HEK293 (cell line): ENCODE measurements around the gene NDUFA9.

Source experiments
- CTCF ChIA-PET: fragments of 350-600 bp; formaldehyde crosslinking; extraction: SDS; loops from one replicate; lab custom pipeline; 2021; ENCODE audit warnings: antibody characterized with exemption; lab: Yijun Ruan, JAX
- POLR2A ChIA-PET: fragments of 300-600 bp; formaldehyde crosslinking; extraction: SDS; loops from one replicate; lab custom pipeline; 2020; ENCODE audit warnings: antibody characterized with exemption, inconsistent platforms; lab: Yijun Ruan, JAX
- H3K27ac ChIP-seq: fragments of 200-500 bp; sonication (Bioruptor generic); 2 replicates; pipeline ENCODE4 v1.5.1; 2014; ENCODE audit warnings: low read depth, low read length, control low read depth, inconsistent platforms; ENCODE audit errors: extremely low read depth
- H3K36me3 ChIP-seq, 2 experiments: fragments of 200-500 bp in 1 of 2; sonication (Bioruptor generic) in 1 of 2; 1 replicate in 1 of 2; 2 replicates in 1 of 2; pipeline ENCODE4 v1.5.1; 2014 to 2017; ENCODE audit warnings: inconsistent platforms in 2 of 2, low read length in 2 of 2; ENCODE audit not compliant: control insufficient read depth in 2 of 2, insufficient read depth in 1 of 2
- H3K4me1 ChIP-seq: fragments of 200-500 bp; sonication (Bioruptor generic); 2 replicates; pipeline ENCODE4 v1.5.1; 2014; ENCODE audit warnings: mild to moderate bottlenecking, low read length, inconsistent platforms; ENCODE audit not compliant: control insufficient read depth, insufficient read depth
- H3K4me3 ChIP-seq: 2 replicates; pipeline ENCODE4 v1.5.1; 2011; ENCODE audit warnings: low read depth, mild to moderate bottlenecking, control low read depth, low read length, moderate library complexity
- H3K9me3 ChIP-seq: fragments of 200-500 bp; sonication (Bioruptor generic); 2 replicates; pipeline ENCODE4 v1.5.1; 2014; ENCODE audit warnings: low read depth, low read length, inconsistent platforms; ENCODE audit not compliant: control insufficient read depth, insufficient read depth
- GFI1B ChIP-seq: fragments of 450-650 bp; formaldehyde crosslinking; IDR thresholded peaks from 2 replicates; pipeline ENCODE4 v1.5.1; 2016; ENCODE audit warnings: missing biosample characterization, missing genetic modification characterization
- GLIS2 ChIP-seq: fragments of 450-650 bp; formaldehyde crosslinking; IDR thresholded peaks from 2 replicates; pipeline ENCODE4 v1.5.1; 2016; ENCODE audit warnings: missing biosample characterization, missing genetic modification characterization
- IKZF3 ChIP-seq: fragments of 450-650 bp; IDR thresholded peaks from 2 replicates; pipeline ENCODE4 v1.5.0; 2018; ENCODE audit warnings: missing biosample characterization, mild to moderate bottlenecking, missing genetic modification characterization, moderate library complexity
- KLF8 ChIP-seq: fragments of 450-650 bp; formaldehyde crosslinking; IDR thresholded peaks from 2 replicates; pipeline ENCODE4 v1.5.1; 2016; ENCODE audit warnings: missing biosample characterization, missing genetic modification characterization
- REPIN1 ChIP-seq: fragments of 450-650 bp; formaldehyde crosslinking; IDR thresholded peaks from 2 replicates; pipeline ENCODE4 v1.5.1; 2017; ENCODE audit warnings: missing biosample characterization, missing genetic modification characterization, low read depth
- REST ChIP-seq: fragments of 450-650 bp; formaldehyde crosslinking; IDR thresholded peaks from 2 replicates; pipeline ENCODE4 v1.5.1; 2016; ENCODE audit warnings: missing biosample characterization, missing genetic modification characterization
- SP2 ChIP-seq: fragments of 450-650 bp; formaldehyde crosslinking; IDR thresholded peaks from 2 replicates; pipeline ENCODE4 v1.5.1; 2016; ENCODE audit warnings: missing biosample characterization, missing genetic modification characterization
- TRIM28 ChIP-seq: IDR thresholded peaks from 2 replicates; pipeline ENCODE4 v1.6.1; 2011; ENCODE audit warnings: low read length, control low read depth, borderline replicate concordance
- YY1 ChIP-seq: fragments of 450-650 bp; formaldehyde crosslinking; IDR thresholded peaks from 2 replicates; pipeline ENCODE4 v1.5.1; 2018; ENCODE audit warnings: missing biosample characterization, missing genetic modification characterization
- ZBTB11 ChIP-seq: fragments of 450-650 bp; formaldehyde crosslinking; conservative IDR thresholded peaks from 2 replicates; pipeline ENCODE4 v1.5.1; 2016; ENCODE audit warnings: low read depth, missing biosample characterization, missing genetic modification characterization
- ZEB2 ChIP-seq: fragments of 450-650 bp; formaldehyde crosslinking; IDR thresholded peaks from 2 replicates; pipeline ENCODE4 v1.5.1; 2016; ENCODE audit warnings: missing biosample characterization, missing genetic modification characterization
- ZFHX2 ChIP-seq: fragments of 450-650 bp; formaldehyde crosslinking; conservative IDR thresholded peaks from 2 replicates; pipeline ENCODE4 v1.5.1; 2016; ENCODE audit warnings: missing biosample characterization, missing genetic modification characterization
- ZFP3 ChIP-seq: fragments of 450-650 bp; formaldehyde crosslinking; IDR thresholded peaks from 2 replicates; pipeline ENCODE4 v1.5.1; 2016; ENCODE audit warnings: low read depth, missing biosample characterization, missing genetic modification characterization
- ZFP37 ChIP-seq: fragments of 450-650 bp; formaldehyde crosslinking; IDR thresholded peaks from 2 replicates; pipeline ENCODE4 v1.5.1; 2016; ENCODE audit warnings: missing biosample characterization, missing genetic modification characterization
- ZNF114 ChIP-seq: fragments of 450-650 bp; formaldehyde crosslinking; IDR thresholded peaks from 2 replicates; pipeline ENCODE4 v1.5.0; 2017; ENCODE audit warnings: missing biosample characterization, missing genetic modification characterization
- ZNF132 ChIP-seq: fragments of 450-650 bp; formaldehyde crosslinking; IDR thresholded peaks from 2 replicates; pipeline ENCODE4 v1.5.1; 2017; ENCODE audit warnings: missing biosample characterization, missing genetic modification characterization, borderline replicate concordance
- ZNF211 ChIP-seq: fragments of 450-650 bp; formaldehyde crosslinking; IDR thresholded peaks from 2 replicates; pipeline ENCODE4 v1.5.1; 2016; ENCODE audit warnings: low read depth, missing biosample characterization, missing genetic modification characterization
- ZNF335 ChIP-seq: fragments of 450-650 bp; formaldehyde crosslinking; conservative IDR thresholded peaks from 2 replicates; pipeline ENCODE4 v1.5.1; 2016; ENCODE audit warnings: missing biosample characterization, missing genetic modification characterization
- ZNF341 ChIP-seq: fragments of 450-650 bp; formaldehyde crosslinking; IDR thresholded peaks from 2 replicates; pipeline ENCODE4; 2016; ENCODE audit warnings: low read depth, missing biosample characterization, missing genetic modification characterization
- ZNF366 ChIP-seq: fragments of 450-650 bp; formaldehyde crosslinking; conservative IDR thresholded peaks from 2 replicates; pipeline ENCODE4 v1.5.1; 2016; ENCODE audit warnings: missing biosample characterization, missing genetic modification characterization
- ZNF394 ChIP-seq: fragments of 450-650 bp; formaldehyde crosslinking; IDR thresholded peaks from 2 replicates; pipeline ENCODE4 v1.5.1; 2016; ENCODE audit warnings: missing biosample characterization, missing genetic modification characterization, mild to moderate bottlenecking, moderate library complexity, borderline replicate concordance
- ZNF600 ChIP-seq: fragments of 450-650 bp; formaldehyde crosslinking; IDR thresholded peaks from 2 replicates; pipeline ENCODE4 v1.5.1; 2016; ENCODE audit warnings: missing biosample characterization, missing genetic modification characterization
- ZNF629 ChIP-seq: fragments of 450-650 bp; formaldehyde crosslinking; IDR thresholded peaks from 2 replicates; pipeline ENCODE4 v1.5.1; 2017; ENCODE audit warnings: missing biosample characterization, missing genetic modification characterization
- ZNF76 ChIP-seq: fragments of 450-650 bp; formaldehyde crosslinking; IDR thresholded peaks from 2 replicates; pipeline ENCODE4; 2016; ENCODE audit warnings: low read depth, missing biosample characterization, missing genetic modification characterization, borderline replicate concordance
- ZNF791 ChIP-seq: fragments of 450-650 bp; formaldehyde crosslinking; IDR thresholded peaks from 2 replicates; pipeline ENCODE4 v1.5.1; 2016; ENCODE audit warnings: missing biosample characterization, missing genetic modification characterization
- ZSCAN5A ChIP-seq: fragments of 450-650 bp; formaldehyde crosslinking; IDR thresholded peaks from 2 replicates; pipeline ENCODE4 v1.5.1; 2016; ENCODE audit warnings: missing biosample characterization, missing genetic modification characterization
- ZXDB ChIP-seq: fragments of 450-650 bp; formaldehyde crosslinking; IDR thresholded peaks from 2 replicates; pipeline ENCODE4 v1.5.1; 2016; ENCODE audit warnings: missing biosample characterization, missing genetic modification characterization
- TF ChIP-seq, protein P1 (sequence below): fragments of 450-650 bp; formaldehyde crosslinking; IDR thresholded peaks from 2 replicates; pipeline ENCODE4 v1.5.1; 2016; ENCODE audit warnings: missing biosample characterization, missing genetic modification characterization

The NDUFA9 gene

DNA sequence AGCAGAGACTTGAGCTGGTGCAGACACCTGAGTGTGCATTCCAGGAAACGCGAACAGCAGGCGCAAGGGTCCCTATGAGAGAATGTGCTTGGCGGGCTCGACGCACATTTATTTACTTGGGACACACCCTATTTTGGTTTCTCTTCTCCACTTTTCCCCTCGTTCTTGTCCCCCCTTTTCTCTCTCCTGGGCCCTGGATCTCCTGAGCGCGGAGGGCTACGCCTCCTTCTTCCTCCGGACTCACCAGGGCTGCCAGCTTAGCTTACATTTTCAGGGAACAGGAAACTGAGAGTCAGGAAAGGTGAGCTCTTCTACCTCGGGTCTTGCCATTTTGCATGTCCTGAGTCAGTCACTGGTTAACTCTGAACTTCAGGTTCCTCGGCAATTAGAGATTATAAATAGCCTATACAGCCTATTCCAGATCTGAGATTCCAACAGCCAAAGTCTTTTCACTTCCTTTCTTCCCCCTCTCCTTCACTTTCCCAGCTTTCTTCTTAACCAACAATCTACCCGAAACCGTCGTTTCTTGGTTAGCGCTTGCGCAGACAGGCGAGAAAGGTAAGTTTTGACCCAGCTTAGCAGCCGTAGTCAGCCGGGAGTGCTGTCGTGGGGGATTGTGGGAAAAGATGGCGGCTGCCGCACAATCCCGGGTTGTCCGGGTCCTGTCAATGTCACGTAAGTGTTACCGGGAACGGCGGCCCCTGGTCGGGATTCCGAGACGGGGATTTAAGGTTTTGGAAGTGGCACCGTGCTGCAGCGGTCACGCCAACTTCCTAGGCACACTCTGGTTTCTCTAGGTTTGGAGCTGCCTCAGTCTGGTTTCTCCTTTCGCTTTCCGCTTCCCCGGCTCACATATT, at the start of gene NDUFA9, which contains the start of gene AKAP3:
Gene NDUFA9, plus strand, starts transcription at position 614 of the 857 bp plus-strand sequence. Its CDS starts 13 bp downstream, at position 627.
Gene AKAP3, minus strand, starts transcription at position 551 of the 857 bp plus-strand sequence. CDS start 10,855 bp downstream, outside the sequence.
- POLR2A ChIA-PET: interaction anchor here (0.9 to 1.5 kb wide), 5 partner anchors 10 to 111 kb away, joined by 3 to 8 read pairs (median 5); partner anchors contain the start of genes DYRK4 and RAD51AP1
- Histone ChIP-seq H3K36me3 (no peaks in the 10 kb centered on the region), H3K4me1 (peaks cover 19% of the 10 kb centered on the region), H3K27ac (peak within 1 kb of the TSS; percentile 79), H3K4me3 (peak within 1 kb of the TSS; percentile 80), H3K9me3 (no peaks in the 10 kb centered on the region)
- CTCF ChIA-PET: interaction anchor here (0.7 to 1.1 kb wide), 3 partner anchors 209 to 1381 kb away, joined by 3 to 4 read pairs (median 3); no protein-coding TSS in a partner anchor
- TF ChIP-seq ZNF366 (tag by site-specific recombination): peak; percentile 90
- TF ChIP-seq ZXDB (tag by site-specific recombination): peak; percentile 54; the same call in 1 of the 2 replicates
- no peak for TF ChIP-seq ZNF394
- TF ChIP-seq YY1: peak; percentile 86
- peak; percentile 95 for TF ChIP-seq ZNF76
- TF ChIP-seq ZNF791: no peak
- TF ChIP-seq GLIS2 (tag by site-specific recombination): no peak
- TF ChIP-seq TRIM28: no peak
- no peak for TF ChIP-seq ZNF132 (tag by site-specific recombination)
- TF ChIP-seq KLF8: 0 out of 2 replicates have a peak, but pooled peaks have one; percentile 32
- TF ChIP-seq ZNF211 (tag by site-specific recombination): no peak
- 0 out of 2 replicates have a peak, but pooled peaks have one; percentile 81 for TF ChIP-seq ZSCAN5A
- TF ChIP-seq ZNF341: peak; percentile 29; the same call in 1 of the 2 replicates
- no peak for TF ChIP-seq ZFHX2 (tag by site-specific recombination)
- TF ChIP-seq, protein P1, sequence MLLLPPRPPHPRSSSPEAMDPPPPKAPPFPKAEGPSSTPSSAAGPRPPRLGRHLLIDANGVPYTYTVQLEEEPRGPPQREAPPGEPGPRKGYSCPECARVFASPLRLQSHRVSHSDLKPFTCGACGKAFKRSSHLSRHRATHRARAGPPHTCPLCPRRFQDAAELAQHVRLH: peak; percentile 66; the same call in 1 of the 2 replicates
- TF ChIP-seq REPIN1: no peak
- TF ChIP-seq ZNF600 (tag by site-specific recombination): peak; percentile 32; the same call in 1 of the 2 replicates
- TF ChIP-seq ZNF335 (tag by site-specific recombination): peak; percentile 64
- 0 out of 2 replicates have a peak, but pooled peaks have one; percentile 15 for TF ChIP-seq ZNF629 (tag by site-specific recombination)
- TF ChIP-seq ZNF114 (tag by site-specific recombination): no peak
- peak; percentile 60 for TF ChIP-seq ZBTB11 (tag by site-specific recombination)
- no peak for TF ChIP-seq SP2 (tag by site-specific recombination)
- TF ChIP-seq GFI1B: no peak
- TF ChIP-seq ZEB2: peak; percentile 61
- TF ChIP-seq ZFP37 (tag by site-specific recombination): peak; percentile 29; the same call in 1 of the 2 replicates
- no peak for TF ChIP-seq ZFP3 (tag by site-specific recombination)
- no peak for TF ChIP-seq IKZF3
- peak; percentile 45; the same call in 1 of the 2 replicates for TF ChIP-seq REST (tag by site-specific recombination)
